Liver (tissue), 3 donors: ENCODE data around the gene PTPN20.
"Not testable (repeated sequence)": the region's sequence is repeated elsewhere in the genome, so short reads cannot be mapped to it uniquely, and the experiment has no call there.

Experiments used
- CTCF ChIP-seq: fragments of 150-350 bp; IDR thresholded peaks from 2 replicates; pipeline ENCODE4 v1.5.1; 2017; ENCODE audit warnings: improper control_type of control experiment, low read depth, low read length; ENCODE audit not compliant: missing input control
- EGR1 ChIP-seq, 2 donors: IDR thresholded peaks; 2 replicates each; pipeline ENCODE4 v1.6.1; 2016 to 2018; ENCODE audit warnings: antibody characterized with exemption in 2 of 2, low read depth in 2 of 2
- FOXA1 ChIP-seq: IDR thresholded peaks from 2 replicates; pipeline ENCODE4 v1.6.1; 2016; ENCODE audit warnings: antibody characterized with exemption
- GABPA ChIP-seq, 2 donors: IDR thresholded peaks in 1 of 2; conservative IDR thresholded peaks in 1 of 2; 2 replicates each; pipeline ENCODE4 v1.6.1; 2016; ENCODE audit warnings: antibody characterized with exemption in 2 of 2, mild to moderate bottlenecking in 1 of 2, moderate library complexity in 1 of 2
- HNF4A ChIP-seq, 2 donors: conservative IDR thresholded peaks; 2 replicates each; pipeline ENCODE4 v1.6.1; 2016; ENCODE audit warnings: antibody characterized with exemption in 2 of 2, mild to moderate bottlenecking in 2 of 2
- JUND ChIP-seq, 2 donors: IDR thresholded peaks; 2 replicates each; pipeline ENCODE4 v1.6.1; 2016; ENCODE audit warnings: antibody characterized with exemption in 2 of 2
- REST ChIP-seq: IDR thresholded peaks from 2 replicates; pipeline ENCODE4 v1.6.1; 2016; ENCODE audit warnings: antibody characterized with exemption, mild to moderate bottlenecking
- RXRA ChIP-seq, 2 donors: IDR thresholded peaks; 2 replicates each; pipeline ENCODE4 v1.6.1; 2017 to 2018; ENCODE audit warnings: antibody characterized with exemption in 2 of 2, mild to moderate bottlenecking in 1 of 2
- TAF1 ChIP-seq: conservative IDR thresholded peaks from 2 replicates; pipeline ENCODE4 v1.6.1; 2016; ENCODE audit warnings: antibody characterized with exemption, mild to moderate bottlenecking
- YY1 ChIP-seq: IDR thresholded peaks from 2 replicates; pipeline ENCODE4 v1.6.1; 2016; ENCODE audit warnings: antibody characterized with exemption, mild to moderate bottlenecking
- ZBTB33 ChIP-seq: IDR thresholded peaks from 2 replicates; pipeline ENCODE4 v1.6.1; 2016; ENCODE audit warnings: antibody characterized with exemption
- donor health status: healthy.
- donor health status: healthy.

GRCh38 chr10:46922498-46922897 lies 11.3 kb downstream of the PTPN20 start:
- not testable (repeated sequence) for TF ChIP-seq CTCF; JUND (IDR thresholded peaks at IDR 0.05); REST; GABPA (IDR thresholded peaks at IDR 0.05 in 1 of 2, conservative IDR thresholded peaks at IDR 0.05 in 1 of 2); YY1; TAF1; EGR1 (IDR thresholded peaks at IDR 0.05; ENCODE audit: low read depth in 2 of 2); RXRA (IDR thresholded peaks at IDR 0.05); FOXA1; ZBTB33; HNF4A (conservative IDR thresholded peaks at IDR 0.05)
